Measurements from ENCODE around the gene DNMT3A.

The DNMT3A gene

GRCh38 chr2:25269233-25269632 is 72.5 kb downstream of the DNMT3A start:
- no peak overlapping the region for H3K27ac ChIP-seq

DNA sequence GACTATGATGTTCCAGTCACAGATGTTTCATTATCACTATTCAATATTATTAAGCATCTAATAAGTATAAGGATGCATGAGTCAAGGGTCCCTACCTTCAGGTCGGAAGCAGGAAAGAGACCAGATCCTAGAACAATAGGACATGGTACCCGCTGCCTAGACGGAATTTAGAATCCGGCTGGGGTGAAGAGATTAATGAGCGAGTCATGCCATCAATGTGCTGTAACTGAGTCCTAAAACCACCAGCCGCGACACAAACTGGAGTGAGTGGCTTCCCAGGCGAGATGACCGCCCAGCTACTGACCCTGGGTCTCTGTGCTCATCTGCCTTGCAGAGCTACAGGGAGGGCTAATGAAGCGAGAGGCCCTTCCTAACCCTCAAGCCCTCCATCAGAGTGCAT is 73.6 kb downstream of the DNMT3A start:
- no peak overlapping the region for H3K27ac ChIP-seq
- TF ChIP-seq ZFX (IDR thresholded peaks at IDR 0.05) (no peak), CTCF (conservative IDR thresholded peaks at IDR 0.05) (no peak)

More at GRCh38 chr2:25269233-25269632, 72.5 kb downstream of the DNMT3A start:
- TF ChIP-seq CTCF (conservative IDR thresholded peaks at IDR 0.05) = no peak
- TF ChIP-seq ZFX (IDR thresholded peaks at IDR 0.05) = no peak

GRCh38 chr2:25266399-25266798 is 75.3 kb downstream of the DNMT3A start:
- no peak overlapping the region for H3K27ac ChIP-seq
- TF ChIP-seq ZFX (IDR thresholded peaks at IDR 0.05) = no peak
- no peak for TF ChIP-seq CTCF (conservative IDR thresholded peaks at IDR 0.05)

DNA sequence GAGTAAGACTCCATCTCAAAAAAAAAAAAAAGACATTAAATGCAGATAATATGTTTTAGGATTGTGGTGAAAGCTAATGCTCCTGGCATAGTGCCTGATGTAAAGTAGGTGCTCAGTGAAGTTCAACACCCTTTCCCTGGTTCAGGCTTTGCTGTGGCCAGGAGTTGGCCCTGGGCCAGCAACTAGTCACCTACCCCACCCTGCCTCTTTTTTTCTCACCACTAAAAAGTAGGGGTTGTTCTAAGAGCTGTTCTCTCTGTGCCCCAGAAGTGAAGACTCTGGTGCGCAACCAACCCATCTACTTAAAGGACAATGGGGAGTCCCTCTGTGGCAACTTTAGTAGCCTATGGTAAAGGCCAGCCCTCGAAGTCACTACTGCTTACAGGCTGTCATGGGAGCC is 75.9 kb downstream of the DNMT3A start:
- TF ChIP-seq ZFX (IDR thresholded peaks at IDR 0.05) (no peak), CTCF (conservative IDR thresholded peaks at IDR 0.05) (no peak)
- no peak overlapping the region for H3K27ac ChIP-seq

- TF ChIP-seq CTCF (conservative IDR thresholded peaks at IDR 0.05) = no peak
- TF ChIP-seq ZFX (IDR thresholded peaks at IDR 0.05) = no peak
- H3K27ac ChIP-seq = no peak overlapping the region
Measured at GRCh38 chr2:25265001-25265400, 76.7 kb downstream of the DNMT3A start.

DNA sequence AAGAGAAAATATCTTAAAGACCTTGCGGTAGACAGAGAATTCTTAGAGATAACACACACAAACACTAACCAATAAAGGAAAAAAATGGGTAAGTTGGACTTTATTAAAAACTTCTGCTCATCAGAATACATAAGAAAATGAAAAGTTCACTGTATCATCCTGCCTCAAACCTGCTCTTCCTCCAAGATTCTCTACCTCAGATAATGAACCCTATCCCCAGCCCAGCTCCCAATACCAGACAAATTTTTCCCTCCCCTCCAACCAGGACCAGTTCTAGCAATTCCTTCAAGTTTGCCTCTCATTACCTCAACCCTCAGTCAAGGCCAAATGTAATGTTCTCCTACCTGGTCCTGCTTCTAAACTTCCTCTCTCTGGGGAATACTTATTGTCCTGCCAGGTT is 79.4 kb downstream of the DNMT3A start:
- TF ChIP-seq CTCF (conservative IDR thresholded peaks at IDR 0.05) = no peak
- no peak for TF ChIP-seq ZFX (IDR thresholded peaks at IDR 0.05)

GRCh38 chr2:25259737-25260124 is 82.0 kb downstream of the DNMT3A start:
- H3K27ac ChIP-seq = no peak overlapping the region
- TF ChIP-seq ZFX (IDR thresholded peaks at IDR 0.05) (no peak), CTCF (conservative IDR thresholded peaks at IDR 0.05) (no peak)

More for the DNA sequence above, 79.4 kb downstream of the DNMT3A start:
- no peak overlapping the region for H3K27ac ChIP-seq

Data from C4-2B (cell line).